ENCODE data around the gene AMY2B.
"Not testable (repeated sequence)": the region's sequence is repeated elsewhere in the genome, so short reads cannot be mapped to it uniquely, and the experiment has no call there.

Gene AMY2B

GRCh38 chr1:103571289-103571688 is at the start of gene AMY2B:
Gene AMY2B (plus strand): TSS chr1:103571589. CDS start chr1:103571603, 14 bp downstream.
- not testable (repeated sequence) for DNase-seq

GRCh38 chr1:103523346-103523745 is 48.0 kb upstream of the AMY2B start:
- no peak for DNase-seq

- DNase-seq = peak; percentile 20
Observed at GRCh38 chr1:103525114-103525606, 46.2 kb upstream of the AMY2B start.

- DNase-seq = peak; percentile 86
Observed at GRCh38 chr1:103525607-103526507, 45.5 kb upstream of the AMY2B start, which contains the start of gene RNPC3. Gene RNPC3 (plus strand): TSS chr1:103525699. CDS start chr1:103526071, 372 bp downstream.

- no peak for DNase-seq
Observed at GRCh38 chr1:103527331-103527730, 44.1 kb upstream of the AMY2B start.

GRCh38 chr1:103529746-103530145 is 41.6 kb upstream of the AMY2B start:
- peak; percentile 9 for DNase-seq

GRCh38 chr1:103538226-103538625 is 33.2 kb upstream of the AMY2B start:
- no peak for DNase-seq

GRCh38 chr1:103541431-103541830 is 30.0 kb upstream of the AMY2B start:
- no peak for DNase-seq

- no peak for DNase-seq
Observed at GRCh38 chr1:103546496-103546895, 24.9 kb upstream of the AMY2B start.

- DNase-seq = no peak
Observed at GRCh38 chr1:103547840-103548239, 23.5 kb upstream of the AMY2B start.

- no peak for DNase-seq
Observed at GRCh38 chr1:103560427-103560826, 11.0 kb upstream of the AMY2B start.

GRCh38 chr1:103561124-103561523 is 10.3 kb upstream of the AMY2B start:
- DNase-seq = not testable (repeated sequence)

GRCh38 chr1:103561643-103562395 is 9.6 kb upstream of the AMY2B start:
- no peak for DNase-seq

GRCh38 chr1:103563056-103563455 is 8.3 kb upstream of the AMY2B start:
- no peak for DNase-seq

- no peak for DNase-seq
Observed at GRCh38 chr1:103569493-103569892, 1.9 kb upstream of the AMY2B start.

GRCh38 chr1:103576065-103576464 is 4.7 kb downstream of the AMY2B start:
- no peak for DNase-seq

GRCh38 chr1:103576784-103577183 is 5.4 kb downstream of the AMY2B start:
- DNase-seq = not testable (repeated sequence)

- DNase-seq = no peak
Observed at GRCh38 chr1:103582464-103582863, 11.1 kb downstream of the AMY2B start.

- DNase-seq = no peak
Observed at GRCh38 chr1:103583887-103584286, 12.5 kb downstream of the AMY2B start.

GRCh38 chr1:103584537-103584936 is 13.1 kb downstream of the AMY2B start:
- DNase-seq = no peak

- not testable (repeated sequence) for DNase-seq
Observed at GRCh38 chr1:103602740-103603139, 31.4 kb downstream of the AMY2B start.

- DNase-seq = no peak
Observed at GRCh38 chr1:103616362-103616761, 45.0 kb downstream of the AMY2B start.

GRCh38 chr1:103616994-103617477 is 45.6 kb downstream of the AMY2B start, which contains the start of gene AMY2A:
Gene AMY2A (plus strand): TSS chr1:103617427. CDS start chr1:103617441, 14 bp downstream.
- not testable (repeated sequence) for DNase-seq

Data from CD4-positive, alpha-beta T cell treated with Interleukin-6 for 4 hours (primary cell).